H9 (cell line): ENCODE results near the gene S100Z. TPM values are rescaled to one million over a fixed set of nuclear protein-coding genes. Genes with fewer than 3 reads are reported as not detected.

Experiments used
- DNase-seq: peaks from one replicate; pipeline ENCODE4 v3.0.0-alpha.2; 2017
- H2AFZ ChIP-seq: one replicate; pipeline ENCODE4 v1.6.1; 2013; ENCODE audit warnings: mild to moderate bottlenecking, low read length, control low read depth, moderate library complexity
- H2AK5ac ChIP-seq: 2 replicates; pipeline ENCODE4 v1.6.1; 2013; ENCODE audit warnings: low read length, control low read depth, mixed read lengths; ENCODE audit not compliant: insufficient read length
- H2BK120ac ChIP-seq: one replicate; pipeline ENCODE4 v1.6.1; 2013; ENCODE audit warnings: low read depth, mild to moderate bottlenecking, low read length, control low read depth, inconsistent platforms; ENCODE audit not compliant: poor library complexity, severe bottlenecking
- H2BK12ac ChIP-seq: 2 replicates; pipeline ENCODE4 v1.6.1; 2013; ENCODE audit warnings: low read length, control low read depth, mixed read lengths, low read depth; ENCODE audit not compliant: insufficient read length
- H2BK15ac ChIP-seq: 2 replicates; pipeline ENCODE4 v1.6.1; 2013; ENCODE audit warnings: low read depth, low read length, control low read depth
- H2BK20ac ChIP-seq: one replicate; pipeline ENCODE4 v1.6.1; 2013; ENCODE audit warnings: low read depth, mild to moderate bottlenecking, low read length, control low read depth, inconsistent platforms; ENCODE audit not compliant: poor library complexity, severe bottlenecking
- H2BK5ac ChIP-seq: 2 replicates; pipeline ENCODE4 v1.6.1; 2013; ENCODE audit warnings: low read length, control low read depth, mixed read lengths; ENCODE audit not compliant: insufficient read length
- H3K14ac ChIP-seq: 2 replicates; pipeline ENCODE4 v1.6.1; 2013; ENCODE audit warnings: low read length, control low read depth; ENCODE audit not compliant: insufficient read depth
- H3K18ac ChIP-seq: 2 replicates; pipeline ENCODE4 v1.6.1; 2013; ENCODE audit warnings: low read depth, mild to moderate bottlenecking, mixed read lengths, low read length, control low read depth; ENCODE audit not compliant: insufficient read length
- H3K23ac ChIP-seq: 2 replicates; pipeline ENCODE4 v1.6.1; 2013; ENCODE audit warnings: low read length, control low read depth, mixed read lengths, low read depth; ENCODE audit not compliant: insufficient read length
- H3K23me2 ChIP-seq: 2 replicates; pipeline ENCODE4 v1.6.1; 2013; ENCODE audit warnings: low read depth, mild to moderate bottlenecking, mixed read lengths, low read length, control low read depth; ENCODE audit not compliant: insufficient read length, poor library complexity, severe bottlenecking
- H3K27ac ChIP-seq: 2 replicates; pipeline ENCODE4 v1.5.1; 2013; ENCODE audit warnings: low read length, control low read depth, mixed read lengths, low read depth; ENCODE audit not compliant: insufficient read length
- H3K27me3 ChIP-seq: 2 replicates; pipeline ENCODE4 v1.6.1; 2013; ENCODE audit warnings: low read length, control low read depth, inconsistent platforms; ENCODE audit not compliant: insufficient read depth
- H3K4ac ChIP-seq: 2 replicates; pipeline ENCODE4 v1.6.1; 2013; ENCODE audit warnings: low read depth, mild to moderate bottlenecking, control low read depth, inconsistent platforms, low read length, moderate library complexity
- H3K4me1 ChIP-seq: 2 replicates; pipeline ENCODE4 v1.6.1; 2013; ENCODE audit warnings: low read length, control low read depth, inconsistent platforms; ENCODE audit not compliant: insufficient read depth
- H3K4me2 ChIP-seq: 2 replicates; pipeline ENCODE4 v1.6.1; 2013; ENCODE audit warnings: low read length, control low read depth, mixed read lengths; ENCODE audit not compliant: insufficient read length, insufficient read depth
- H3K56ac ChIP-seq: 2 replicates; pipeline ENCODE4 v1.6.1; 2013; ENCODE audit warnings: low read depth, mild to moderate bottlenecking, mixed read lengths, low read length, control low read depth; ENCODE audit not compliant: insufficient read length
- H3K79me1 ChIP-seq: 2 replicates; pipeline ENCODE4 v1.6.1; 2013; ENCODE audit warnings: low read depth, mild to moderate bottlenecking, moderate library complexity, low read length, control low read depth, inconsistent platforms; ENCODE audit not compliant: insufficient read depth, poor library complexity, severe bottlenecking
- H3K79me2 ChIP-seq: 2 replicates; pipeline ENCODE4 v1.6.1; 2013; ENCODE audit warnings: low read length, control low read depth, inconsistent platforms; ENCODE audit not compliant: insufficient read depth
- H3K9ac ChIP-seq: 2 replicates; pipeline ENCODE4 v1.6.1; 2013; ENCODE audit warnings: low read length, control low read depth, mixed read lengths; ENCODE audit not compliant: insufficient read length; ENCODE audit errors: extremely low read depth
- H3K9me3 ChIP-seq: one replicate; pipeline ENCODE4 v1.6.1; 2013; ENCODE audit warnings: low read depth, low read length, inconsistent platforms; ENCODE audit not compliant: control insufficient read depth
- H3T11ph ChIP-seq: one replicate; pipeline ENCODE4 v1.6.1; 2013; ENCODE audit warnings: mild to moderate bottlenecking, low read length, control low read depth, inconsistent platforms
- H4K20me1 ChIP-seq: one replicate; pipeline ENCODE4 v1.6.1; 2013; ENCODE audit not compliant: control insufficient read depth, insufficient read length, insufficient read depth
- H4K5ac ChIP-seq: 2 replicates; pipeline ENCODE4 v1.6.1; 2013; ENCODE audit warnings: low read depth, mild to moderate bottlenecking, mixed read lengths, low read length, control low read depth; ENCODE audit not compliant: insufficient read length
- H4K8ac ChIP-seq: replicated peaks from 2 replicates; pipeline ENCODE4 v1.6.1; 2013; ENCODE audit warnings: low read length, control low read depth, mixed read lengths, low read depth; ENCODE audit not compliant: insufficient read length
- H4K91ac ChIP-seq: 2 replicates; pipeline ENCODE4 v1.6.1; 2013; ENCODE audit warnings: low read depth, mild to moderate bottlenecking, moderate library complexity, mixed read lengths, low read length, control low read depth; ENCODE audit not compliant: insufficient read length
- H3K27ac Mint-ChIP-seq, 3 experiments: 2 replicates in 2 of 3; 3 replicates in 1 of 3; pipeline ENCODE4 v1.8.0; 2020 to 2021; ENCODE audit warnings: mixed read lengths in 3 of 3, mild to moderate bottlenecking in 1 of 3, moderate library complexity in 1 of 3
- H3K27me3 Mint-ChIP-seq: 2 replicates; pipeline ENCODE4 v1.8.0; 2021; ENCODE audit warnings: low read depth, mild to moderate bottlenecking, moderate library complexity, mixed read lengths
- H3K36me3 Mint-ChIP-seq, 3 experiments: 2 replicates in 2 of 3; 3 replicates in 1 of 3; pipeline ENCODE4 v1.8.0; 2020 to 2021; ENCODE audit warnings: low read depth in 3 of 3, mixed read lengths in 3 of 3; ENCODE audit not compliant: insufficient read depth in 1 of 3
- H3K4me1 Mint-ChIP-seq, 2 experiments: 2 replicates each; pipeline ENCODE4 v1.8.0; 2020; ENCODE audit warnings: mixed read lengths in 2 of 2
- H3K4me3 Mint-ChIP-seq, 2 experiments: 2 replicates in 1 of 2; 3 replicates in 1 of 2; pipeline ENCODE4 v1.8.0; 2020 to 2021; ENCODE audit warnings: mild to moderate bottlenecking in 2 of 2, mixed read lengths in 2 of 2, moderate library complexity in 1 of 2
- H3K9me3 Mint-ChIP-seq, 2 experiments: 2 replicates in 1 of 2; 3 replicates in 1 of 2; pipeline ENCODE4 v1.8.0; 2020; ENCODE audit warnings: mild to moderate bottlenecking in 2 of 2, mixed read lengths in 2 of 2, moderate library complexity in 1 of 2
- CTCF ChIP-seq: fragments of 200-600 bp; sonication (generic); conservative IDR thresholded peaks from 3 replicates; pipeline ENCODE4 v1.8.0; 2021; ENCODE audit warnings: antibody characterized with exemption, mild to moderate bottlenecking
- WGBS: extraction: QIAGEN DNeasy Blood & Tissue Kit; methylation state at CpG from one replicate; pipeline ENCODE4 v1.1.7; 2013; ENCODE audit warnings: missing lambda C conversion rate, low lambda C conversion rate, mixed read lengths; ENCODE audit not compliant: insufficient read length; ENCODE audit errors: extremely low coverage; 5-methylcytosine and 5-hydroxymethylcytosine counted together
- total RNA-seq: library from RNA; stranded (reverse); gene quantifications from 2 replicates; pipeline ENCODE4 v1.2.1, GENCODE V29; 2021

The S100Z gene
- total RNA-seq, 1 experiment from 2014 or later: not detected

GRCh38 chr5:76816110-76816831 lies 33.5 kb upstream of the S100Z start:
- Histone ChIP-seq H3K9me3 (no peaks in the 10 kb centered on the region), H4K8ac (no peak overlapping the region), H3K23ac (no peak overlapping the region), H4K91ac (no peak overlapping the region), H2BK15ac (no peak overlapping the region), H2BK20ac (no peak overlapping the region), H3K27me3 (no peaks in the 10 kb centered on the region), H3K79me2 (no peaks in the 10 kb centered on the region), H3K9ac (no peak overlapping the region), H3K4ac (no peak overlapping the region), H3K27ac (no peak overlapping the region), H3K14ac (no peak overlapping the region), H3K56ac (no peak overlapping the region), H3K23me2 (peaks cover 11% of the 10 kb centered on the region), H2BK5ac (no peak overlapping the region), H3K79me1 (no peaks in the 10 kb centered on the region), H2BK12ac (no peak overlapping the region), H2AFZ (no peak overlapping the region), H3K4me2 (no peak overlapping the region), H3T11ph (no peak overlapping the region), H4K20me1 (no peaks in the 10 kb centered on the region), H3K18ac (no peak overlapping the region), H4K5ac (no peak overlapping the region), H2BK120ac (no peak overlapping the region), H2AK5ac (no peak overlapping the region), H3K4me1 (peaks cover 5% of the 10 kb centered on the region; the same call in 1 of the 2 replicates)
- Mint-ChIP-seq H3K4me3 (no peak overlapping the region), H3K27me3 (peaks cover 26% of the 10 kb centered on the region), H3K4me1 (peaks cover 24 to 25% of the 10 kb centered on the region in 2 experiments), H3K27ac (no peak overlapping the region), H3K36me3 (peaks cover 4 to 8% (median 6%) of the 10 kb centered on the region in 3 experiments), H3K9me3 (peaks cover 9 to 11% of the 10 kb centered on the region in 2 experiments)
- no peak for TF ChIP-seq CTCF
- WGBS: no CpG with 5 or more reads among the region's 3 CpGs
- DNase-seq: no peak
